K562 (cell line): ENCODE data around the gene KIZ. TPM values are rescaled to one million over a fixed set of nuclear protein-coding genes. Genes with fewer than 3 reads are reported as not detected.

Experiments
- ATAC-seq: fragments of 200-7000 bp; cut with Tn5 transposase; 3 replicates; pipeline ENCODE4 v1.9.1; 2020; ENCODE audit warnings: moderate library complexity
- BruUV-seq: library from RNA; stranded (reverse); fragments of 400-500 nt; replicated peaks from 2 replicates; lab custom pipeline; 2021; lab: Mats Ljungman, UMichigan
- CTCF ChIA-PET: fragments of 300-600 bp; formaldehyde crosslinking; extraction: SDS; loops from one replicate; lab custom pipeline; 2021; ENCODE audit warnings: low intra/inter-chr PET ratio; lab: Yijun Ruan, JAX
- POLR2A ChIA-PET: fragments of 300-600, 350-650 bp; sonication (Branson Sonifier 250); formaldehyde crosslinking; extraction: SDS; loops from one replicate; lab custom pipeline; 2021; ENCODE audit warnings: antibody characterized with exemption, inconsistent platforms; lab: Yijun Ruan, JAX
- DNase-seq, 4 experiments: peaks; one replicate each; pipeline versions ENCODE4 v3.0.0 to v3.0.0-alpha.2; 2011 to 2018; ENCODE audit warnings: low spot score in 3 of 4, mixed read lengths in 3 of 4; ENCODE audit errors: extremely low read depth in 1 of 4
- FAIRE-seq: peaks from 2 replicates; lab custom pipeline; 2011; peaks lifted over from hg19 to GRCh38; lab: Jason Lieb, UNC
- H2AFZ ChIP-seq: 2 replicates; pipeline ENCODE4 v1.6.0; 2011; ENCODE audit warnings: low read depth, low read length, control low read depth, inconsistent platforms
- H3K27ac ChIP-seq: fragments of 200-600 bp; 3 replicates; pipeline ENCODE4 v1.8.0; 2011; ENCODE audit warnings: low read depth, mild to moderate bottlenecking, control low read depth, inconsistent platforms, low read length, moderate library complexity, mixed read lengths; ENCODE audit errors: extremely low read depth
- H3K27me3 ChIP-seq, 2 experiments: fragments of 300-600 bp in 1 of 2; 2 replicates in 1 of 2; 3 replicates in 1 of 2; pipeline versions ENCODE4 v1.6.0 to v1.8.0; 2011; ENCODE audit warnings: inconsistent platforms in 2 of 2, low read length in 2 of 2, mild to moderate bottlenecking in 1 of 2, mixed read lengths in 1 of 2, moderate library complexity in 1 of 2; ENCODE audit not compliant: control insufficient read depth in 2 of 2, insufficient read depth in 2 of 2
- H3K36me3 ChIP-seq: fragments of 300-600 bp; 3 replicates; pipeline ENCODE4 v1.8.0; 2011; ENCODE audit warnings: mild to moderate bottlenecking, low read length, inconsistent platforms; ENCODE audit not compliant: control insufficient read depth, insufficient read depth
- H3K4me1 ChIP-seq, 2 experiments: fragments of 200-600 bp in 1 of 2; replicated peaks in 1 of 2; 2 replicates in 1 of 2; 3 replicates in 1 of 2; pipeline versions ENCODE4 v1.5.1 to v1.8.0; 2011; ENCODE audit warnings: inconsistent platforms in 2 of 2, low read length in 2 of 2, mild to moderate bottlenecking in 1 of 2, mixed read lengths in 1 of 2, moderate library complexity in 1 of 2; ENCODE audit not compliant: control insufficient read depth in 2 of 2, insufficient read depth in 2 of 2
- H3K4me2 ChIP-seq: 2 replicates; pipeline ENCODE4 v1.6.1; 2011; ENCODE audit warnings: low read length, control low read depth, inconsistent platforms, mixed read lengths; ENCODE audit not compliant: insufficient read depth
- H3K4me3 ChIP-seq: fragments of 200-600 bp; sonication (generic), shearing (Covaris generic); 2 replicates; pipeline ENCODE4 v1.5.1; 2016; ENCODE audit warnings: control low read depth, inconsistent platforms
- H3K79me2 ChIP-seq: fragments of 200-600 bp; 3 replicates; pipeline ENCODE4 v1.8.0; 2011; ENCODE audit warnings: low read length, inconsistent platforms; ENCODE audit not compliant: control insufficient read depth, insufficient read depth
- H3K9ac ChIP-seq, 2 experiments: 2 replicates each; pipeline versions ENCODE4 v1.6.0 to v1.6.1; 2011; ENCODE audit warnings: low read depth in 2 of 2, low read length in 2 of 2, control low read depth in 1 of 2, inconsistent platforms in 1 of 2, mild to moderate bottlenecking in 1 of 2, mixed read lengths in 1 of 2; ENCODE audit not compliant: insufficient read depth in 1 of 2
- H3K9me1 ChIP-seq: one replicate; pipeline ENCODE4 v1.6.0; 2011; ENCODE audit warnings: inconsistent platforms, mild to moderate bottlenecking, low read length, moderate library complexity; ENCODE audit not compliant: control insufficient read depth, insufficient read depth
- H3K9me3 ChIP-seq: replicated peaks from 2 replicates; pipeline ENCODE4 v1.5.1; 2011; ENCODE audit warnings: low read depth, low read length, inconsistent platforms; ENCODE audit not compliant: control insufficient read depth, insufficient read depth
- H4K20me1 ChIP-seq: replicated peaks from 2 replicates; pipeline ENCODE4 v1.6.1; 2011; ENCODE audit warnings: low read length, inconsistent platforms, mixed read lengths; ENCODE audit not compliant: control insufficient read depth, insufficient read depth
- CTBP1 ChIP-seq: fragments of 450-650 bp; IDR thresholded peaks from 2 replicates; pipeline ENCODE4 v1.6.1; 2016; ENCODE audit warnings: borderline replicate concordance
- ETV6 ChIP-seq, 3 experiments: fragments of 150-350 bp in 1 of 3; sonication (generic) in 1 of 3; formaldehyde crosslinking in 1 of 3; IDR thresholded peaks; 2 replicates each; pipeline versions ENCODE4 v1.6.1 to v1.8.0; 2014 to 2022; ENCODE audit warnings: borderline replicate concordance in 2 of 3, low read depth in 2 of 3, antibody characterized with exemption in 1 of 3, low read length in 1 of 3, mild to moderate bottlenecking in 1 of 3, missing genetic modification reagents in 1 of 3
- PHF8 ChIP-seq: fragments of 200-600 bp; sonication (generic); IDR thresholded peaks from 2 replicates; pipeline ENCODE4 v1.6.1; 2012; ENCODE audit warnings: mixed run types, mild to moderate bottlenecking, inconsistent platforms, low read length, moderate library complexity, borderline replicate concordance
- RBM14 ChIP-seq: fragments of 200-400 bp; formaldehyde crosslinking; IDR thresholded peaks from 2 replicates; pipeline ENCODE4 v1.6.1; 2018; ENCODE audit warnings: low read depth, mild to moderate bottlenecking, low read length, moderate library complexity, borderline replicate concordance; ENCODE audit not compliant: insufficient read depth
- RBM17 ChIP-seq: fragments of 200-400 bp; formaldehyde crosslinking; IDR thresholded peaks from 2 replicates; pipeline ENCODE4 v1.6.1; 2017; ENCODE audit warnings: low read depth, mild to moderate bottlenecking, low read length, borderline replicate concordance
- YBX1 ChIP-seq: fragments of 450-650 bp; IDR thresholded peaks from 2 replicates; pipeline ENCODE4 v1.7.1; 2016; ENCODE audit warnings: mild to moderate bottlenecking
- ZNF639 ChIP-seq, 2 experiments: fragments of 200-800 bp in 1 of 2; sonication (Bioruptor generic) in 1 of 2; sonication (generic) in 1 of 2; formaldehyde crosslinking in 1 of 2; IDR thresholded peaks in 1 of 2; conservative IDR thresholded peaks in 1 of 2; 2 replicates each; pipeline versions ENCODE4 v1.5.0 to v1.6.1; 2016 to 2020; ENCODE audit warnings: missing compliant biosample characterization in 1 of 2, missing genetic modification characterization in 1 of 2, missing genetic modification reagents in 1 of 2
- ZZZ3 ChIP-seq: fragments of 450-650 bp; IDR thresholded peaks from 2 replicates; pipeline ENCODE4 v1.6.1; 2016; ENCODE audit warnings: antibody characterized with exemption, mild to moderate bottlenecking, moderate library complexity
- WGBS: fragments of 100-300 bp; shearing (Covaris generic); methylation state at CpG from one replicate; pipeline ENCODE4 v1.1.6; 2016; ENCODE audit warnings: low coverage, mixed read lengths; ENCODE audit not compliant: insufficient coverage; ENCODE audit errors: missing lambda C conversion rate; 5-methylcytosine and 5-hydroxymethylcytosine counted together
- in situ Hi-C: fragments of 300-500 bp; cut with MboI; formaldehyde crosslinking; loops from 4 replicates; pipeline ENCODE4 v1.15.0; 2018; ENCODE audit warnings: inconsistent platforms, mixed read lengths
- intact Hi-C: fragments of 100-400 bp; cut with micrococcal nuclease; formaldehyde crosslinking; loops from 2 replicates; pipeline ENCODE4 v1.14.2; 2022
- polyA plus RNA-seq, 8 experiments: library from polyadenylated mRNA; depleted of rRNA in 4 of 8; stranded (reverse) in 5 of 8; unstranded in 3 of 8; fragments of >200 nt; fragmentation: Nextera tagmentation in 2 of 8; fragmentation: Illumina TruSeq in 1 of 8; extraction: Ambion mirVana in 2 of 8; extraction: Trizol in 1 of 8; gene quantifications; 2 replicates each; pipeline versions ENCODE4 v1.2.1 to v1.2.3, GENCODE V29; 2011 to 2014; ENCODE audit warnings: inconsistent platforms in 1 of 8, missing spikeins in 1 of 8
- total RNA-seq, 7 experiments: library from RNA; depleted of rRNA in 6 of 7; stranded (reverse); fragments of >200 nt in 6 of 7; fragmentation: Illumina TruSeq in 2 of 7; extraction: Trizol in 2 of 7; gene quantifications; 2 replicates each; pipeline versions ENCODE4 v1.2.1 to v1.2.3, GENCODE V29; 2011 to 2021; ENCODE audit warnings: low replicate concordance in 1 of 7
- TF ChIP-seq, protein P1 (sequence below): fragments of 450-650 bp; IDR thresholded peaks from one replicate; pipeline ENCODE4 v1.6.1; 2018; ENCODE audit warnings: mild to moderate bottlenecking, moderate library complexity; ENCODE audit not compliant: partially characterized antibody

The KIZ gene
- total and polyA plus RNA-seq, 9 of the 15 experiments (the other 6 are each of a cell fraction or from before 2014, with no cell fraction given) = 4.9 to 21.1 (median 13.5) TPM

- FAIRE-seq = no peak
- intact Hi-C loops = no loop called here
- H3K27me3 ChIP-seq = peaks cover 4 to 39% of the 10 kb centered on the region in 2 experiments; a peak in 4 of 5 replicates
- in situ Hi-C loops = no loop called here
- ChIA-PET CTCF (no interaction called here), POLR2A (no interaction called here)
- BruUV-seq = no TSS peak
- ATAC-seq = no peak
- no peak overlapping the region for H3K9ac ChIP-seq
- H4K20me1 ChIP-seq = no peaks in the 10 kb centered on the region
- no peak overlapping the region for H2AFZ ChIP-seq
- no peaks in the 10 kb centered on the region for H3K9me1 ChIP-seq
- no peak overlapping the region for H3K27ac ChIP-seq
- peaks cover 0 to 3% of the 10 kb centered on the region in 2 experiments; a peak in 1 of 5 replicates for H3K4me1 ChIP-seq
- H3K4me3 ChIP-seq = no peak overlapping the region
- no peaks in the 10 kb centered on the region for H3K79me2 ChIP-seq
- H3K9me3 ChIP-seq = no peaks in the 10 kb centered on the region
- H3K4me2 ChIP-seq = no peak overlapping the region
- no peak for DNase-seq
- WGBS = 0% methylated on average over 2 of the region's 2 CpGs
- TF ChIP-seq, protein P1, sequence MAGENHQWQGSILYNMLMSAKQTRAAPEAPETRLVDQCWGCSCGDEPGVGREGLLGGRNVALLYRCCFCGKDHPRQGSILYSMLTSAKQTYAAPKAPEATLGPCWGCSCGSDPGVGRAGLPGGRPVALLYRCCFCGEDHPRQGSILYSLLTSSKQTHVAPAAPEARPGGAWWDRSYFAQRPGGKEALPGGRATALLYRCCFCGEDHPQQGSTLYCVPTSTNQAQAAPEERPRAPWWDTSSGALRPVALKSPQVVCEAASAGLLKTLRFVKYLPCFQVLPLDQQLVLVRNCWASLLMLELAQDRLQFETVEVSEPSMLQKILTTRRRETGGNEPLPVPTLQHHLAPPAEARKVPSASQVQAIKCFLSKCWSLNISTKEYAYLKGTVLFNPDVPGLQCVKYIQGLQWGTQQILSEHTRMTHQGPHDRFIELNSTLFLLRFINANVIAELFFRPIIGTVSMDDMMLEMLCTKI = no peak
- TF ChIP-seq YBX1 = no peak
- no peak for TF ChIP-seq ZZZ3
- TF ChIP-seq CTBP1 = no peak
- no peak for TF ChIP-seq ZNF639 (CRISPR knock-in tag; conservative IDR thresholded peaks at IDR 0.05 in 1 of 2, IDR thresholded peaks at IDR 0.05 in 1 of 2)
- no peak for TF ChIP-seq ETV6 (IDR thresholded peaks at IDR 0.05; ENCODE audit: borderline replicate concordance in 1 of 2, low read depth in 2 of 2, low read length in 1 of 2)
- no peak for TF ChIP-seq ETV6 (CRISPR knock-in tag; IDR thresholded peaks at IDR 0.05; ENCODE audit: borderline replicate concordance)
- TF ChIP-seq RBM17 = no peak
- TF ChIP-seq RBM14 = no peak
- TF ChIP-seq PHF8 = no peak
- no peaks in the 10 kb centered on the region for H3K36me3 ChIP-seq
These were observed 143.9 kb downstream of the KIZ start for GRCh38 chr20:21269772-21270171.
